HepG2 (cell line): Measurements from ENCODE around the gene HAPLN2. TPM values are rescaled to one million over a fixed set of nuclear protein-coding genes. Genes with fewer than 3 reads are reported as not detected.
A peak's percentile ranks its signal among the peaks of the same experiment; 100 is the strongest.

Experiments
- ATAC-seq: fragments of 200-7000 bp; cut with Tn5 transposase; 3 replicates; pipeline ENCODE4 v1.9.1; 2020; ENCODE audit warnings: mild to moderate bottlenecking, moderate library complexity
- BruUV-seq: library from RNA; stranded (reverse); fragments of 400-500 nt; replicated peaks from 2 replicates; lab custom pipeline; 2021; lab: Mats Ljungman, UMichigan
- CTCF ChIA-PET: fragments of 300-600 bp; formaldehyde crosslinking; extraction: SDS; loops from one replicate; lab custom pipeline; 2021; ENCODE audit warnings: low total read pairs, inconsistent platforms, low intra/inter-chr PET ratio; lab: Yijun Ruan, JAX
- POLR2A ChIA-PET: fragments of 350-600 bp; sonication (Branson Sonifier 250); formaldehyde crosslinking; loops from one replicate; lab custom pipeline; 2020; ENCODE audit warnings: antibody characterized with exemption, inconsistent platforms; lab: Yijun Ruan, JAX
- DNase-seq: peaks from one replicate; pipeline ENCODE4 v3.0.0-alpha.2; 2015; ENCODE audit warnings: low spot score
- FAIRE-seq: peaks from 3 replicates; lab custom pipeline; 2011; peaks lifted over from hg19 to GRCh38; lab: Jason Lieb, UNC
- H2AFZ ChIP-seq: one replicate; pipeline ENCODE4 v1.6.1; 2011; ENCODE audit warnings: low read length, inconsistent platforms
- H3K27ac ChIP-seq: fragments of 300-600 bp; 3 replicates; pipeline ENCODE4 v1.8.0; 2011; ENCODE audit warnings: mixed run types, mild to moderate bottlenecking, mixed read lengths, low read length, inconsistent platforms; ENCODE audit not compliant: insufficient read depth; ENCODE audit errors: extremely low read length
- H3K27me3 ChIP-seq, 2 experiments: fragments of 200-600 bp in 1 of 2; 2 replicates in 1 of 2; 3 replicates in 1 of 2; pipeline versions ENCODE4 v1.6.0 to v1.8.0; 2011; ENCODE audit warnings: low read length in 2 of 2, mild to moderate bottlenecking in 2 of 2, moderate library complexity in 2 of 2, inconsistent platforms in 1 of 2; ENCODE audit not compliant: insufficient read depth in 2 of 2, control insufficient read depth in 1 of 2
- H3K36me3 ChIP-seq, 2 experiments: fragments of 200-600 bp in 1 of 2; replicated peaks in 1 of 2; 2 replicates in 1 of 2; 3 replicates in 1 of 2; pipeline versions ENCODE4 v1.5.1 to v1.8.0; 2011; ENCODE audit warnings: low read length in 2 of 2, inconsistent platforms in 1 of 2; ENCODE audit not compliant: insufficient read depth in 2 of 2, control insufficient read depth in 1 of 2
- H3K4me1 ChIP-seq: 2 replicates; pipeline ENCODE4 v1.5.1; 2012; ENCODE audit warnings: low read length, inconsistent platforms; ENCODE audit not compliant: insufficient read depth
- H3K4me2 ChIP-seq: 2 replicates; pipeline ENCODE4 v1.6.0; 2011; ENCODE audit warnings: low read depth, low read length, inconsistent platforms
- H3K4me3 ChIP-seq, 3 experiments: fragments of 200-600 bp in 1 of 3; sonication (generic), shearing (Covaris generic) in 1 of 3; replicated peaks in 1 of 3; 2 replicates each; pipeline ENCODE4 v1.5.1; 2011 to 2016; ENCODE audit warnings: low read length in 3 of 3, inconsistent platforms in 2 of 3, low read depth in 2 of 3, mild to moderate bottlenecking in 2 of 3, control low read depth in 1 of 3, mixed read lengths in 1 of 3; ENCODE audit not compliant: insufficient read depth in 1 of 3
- H3K79me2 ChIP-seq: one replicate; pipeline ENCODE4 v1.6.1; 2011; ENCODE audit warnings: low read length, inconsistent platforms; ENCODE audit not compliant: insufficient read depth
- H3K9ac ChIP-seq: 2 replicates; pipeline ENCODE4 v1.6.0; 2011; ENCODE audit warnings: mild to moderate bottlenecking, low read depth, low read length, inconsistent platforms; ENCODE audit not compliant: insufficient read depth
- H3K9me3 ChIP-seq: 2 replicates; pipeline ENCODE4 v1.5.1; 2012; ENCODE audit warnings: mild to moderate bottlenecking, low read length
- H4K20me1 ChIP-seq: 2 replicates; pipeline ENCODE4 v1.6.0; 2011; ENCODE audit warnings: inconsistent platforms, mild to moderate bottlenecking, low read length, moderate library complexity; ENCODE audit not compliant: insufficient read depth
- POLR2A ChIP-seq, 2 experiments: IDR thresholded peaks; 2 replicates each; pipeline ENCODE4 v1.6.1; 2011; ENCODE audit warnings: low read depth in 2 of 2, low read length in 2 of 2, mild to moderate bottlenecking in 1 of 2, moderate library complexity in 1 of 2; ENCODE audit not compliant: insufficient read depth in 1 of 2
- RERE ChIP-seq: IDR thresholded peaks from 2 replicates; pipeline ENCODE4 v1.6.1; 2016; ENCODE audit warnings: low read depth, missing genetic modification reagents, missing compliant biosample characterization
- TEF ChIP-seq: sonication (generic); formaldehyde crosslinking; IDR thresholded peaks from 2 replicates; pipeline ENCODE4 v1.5.0; 2020; ENCODE audit warnings: missing genetic modification reagents
- ZNF430 ChIP-seq: sonication (generic); formaldehyde crosslinking; IDR thresholded peaks from 2 replicates; pipeline ENCODE4 v1.9.0; 2021; ENCODE audit warnings: mild to moderate bottlenecking, missing genetic modification reagents
- ZNF607 ChIP-seq: sonication (generic); formaldehyde crosslinking; IDR thresholded peaks from 2 replicates; pipeline ENCODE4 v1.5.1; 2020; ENCODE audit warnings: missing genetic modification reagents, mild to moderate bottlenecking, borderline replicate concordance
- WGBS: methylation state at CpG from one replicate; pipeline ENCODE4 v1.1.6; 2017; ENCODE audit warnings: low lambda C conversion rate; 5-methylcytosine and 5-hydroxymethylcytosine counted together
- in situ Hi-C: cut with HindIII; loops from 2 replicates; pipeline ENCODE4 v1.10.0; 2017; ENCODE audit warnings: low pct_unique_long_range_greater_than_20kb; ENCODE audit not compliant: extremely low pct_ligation_motif_present
- intact Hi-C: fragments of 100-400 bp; cut with micrococcal nuclease; formaldehyde crosslinking; loops from one replicate; pipeline ENCODE4 v1.10.0; 2022; ENCODE audit not compliant: unreplicated experiment
- polyA plus RNA-seq, 8 experiments: library from polyadenylated mRNA; depleted of rRNA in 3 of 8; stranded (reverse) in 7 of 8; unstranded in 1 of 8; fragments of >200 nt; fragmentation: Illumina TruSeq in 4 of 8; extraction: Trizol in 4 of 8; gene quantifications; 2 replicates each; pipeline versions ENCODE4 v1.2.1 to v1.2.3, GENCODE V29; 2011 to 2016; ENCODE audit warnings: low read depth in 4 of 8, missing spikeins in 1 of 8, mixed read lengths in 1 of 8; ENCODE audit not compliant: insufficient read depth in 1 of 8
- total RNA-seq, 5 experiments: library from RNA; depleted of rRNA; stranded (reverse); fragments of >200 nt; fragmentation: Illumina TruSeq; extraction: Trizol; gene quantifications; 2 replicates each; pipeline ENCODE4 v1.2.3, GENCODE V29; 2016; ENCODE audit warnings: low read depth in 1 of 5

The HAPLN2 gene
- total and polyA plus RNA-seq, 2 of the 13 experiments (the other 11 are each of a cell fraction or from before 2014, with no cell fraction given), result not detected

DNA sequence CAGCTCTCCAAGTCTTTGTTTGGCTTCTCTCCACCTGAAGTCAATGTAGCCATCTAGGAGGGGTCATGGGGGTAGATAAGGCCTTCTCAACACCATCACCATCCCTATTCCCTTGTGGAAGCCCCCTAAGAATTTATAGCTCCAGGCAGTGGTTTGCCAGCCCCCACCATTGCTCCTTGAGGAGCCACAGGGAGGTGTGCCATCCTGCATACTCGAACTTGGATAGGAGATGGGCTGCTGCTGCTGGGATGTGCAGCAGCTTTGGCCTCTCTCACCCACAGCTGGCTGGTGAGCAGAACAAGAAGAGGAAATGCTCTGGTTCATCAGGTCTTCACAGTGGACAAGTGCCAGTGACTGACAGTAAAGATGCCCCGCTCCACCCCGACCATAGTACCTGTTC is 22.8 kb upstream of the HAPLN2 start (continued):
- TF ChIP-seq RERE (no peak), TEF (no peak)

DNA sequence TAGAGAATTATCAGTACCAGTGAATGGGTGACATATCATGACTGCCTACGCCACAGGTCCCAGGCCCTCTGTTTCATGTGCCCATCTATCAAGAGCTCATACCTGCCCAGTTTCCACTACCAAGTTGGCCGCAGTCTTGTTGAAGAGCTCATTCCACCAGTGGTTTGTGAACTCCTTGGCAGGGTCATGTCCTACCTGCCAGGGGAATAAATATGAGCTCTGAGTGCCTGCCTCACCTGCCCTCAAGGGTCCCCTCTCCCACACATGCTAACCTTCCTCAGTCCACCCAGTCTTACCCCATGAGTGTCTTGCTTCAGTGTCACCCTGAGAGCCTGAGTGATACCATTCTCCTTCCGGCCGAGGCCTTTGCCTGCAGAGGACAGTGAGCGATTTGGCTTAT is 21.1 kb upstream of the HAPLN2 start:
- Histone ChIP-seq H3K36me3 (peaks cover 7 to 46% of the 10 kb centered on the region in 2 experiments), H3K4me1 (peaks cover 27% of the 10 kb centered on the region), H2AFZ (no peak overlapping the region), H4K20me1 (no peaks in the 10 kb centered on the region), H3K9me3 (no peaks in the 10 kb centered on the region), H3K9ac (no peak overlapping the region), H3K27me3 (no peaks in the 10 kb centered on the region), H3K4me2 (no peak overlapping the region), H3K79me2 (peaks cover 19% of the 10 kb centered on the region), H3K27ac (no peak overlapping the region), H3K4me3 (no peak overlapping the region)
- POLR2A ChIA-PET, result no interaction called here
- CTCF ChIA-PET, result no interaction called here
- ATAC-seq (no peak), DNase-seq (no peak), FAIRE-seq (no peak)
- WGBS, result 96% methylated on average over 5 of the region's 5 CpGs
- TF ChIP-seq ZNF607 (no peak), POLR2A (IDR thresholded peaks at IDR 0.05; ENCODE audit: insufficient read depth in 1 of 2, low read depth in 2 of 2, low read length in 2 of 2) (0 out of 4 replicates have a peak, but pooled peaks of 1 of the 2 experiments have one; percentile 17), ZNF430 (CRISPR knock-in tag) (no peak)
- in situ Hi-C loops, result no loop called here
- BruUV-seq, result no TSS peak
- intact Hi-C loops, result no loop called here
